Measurements from ENCODE around the gene SCN4A.
"Not testable (repeated sequence)": the region's sequence is repeated elsewhere in the genome, so short reads cannot be mapped to it uniquely, and the experiment has no call there.

The SCN4A gene
- 0 to 0.75 (median 0.17) reads per million in 9 experiments for total RNA-seq

GRCh38 chr17:63972796-63973195 lies at the start of gene SCN4A:
Gene SCN4A, minus strand, starts transcription at chr17:63972918. Its CDS starts 77 bp downstream, at chr17:63972841.
- Mint-ChIP-seq H3K27ac (no peak within 1 kb of the TSS), H3K36me3 (ENCODE audit: insufficient read depth) (no peaks in the 10 kb centered on the region), H3K4me1 (ENCODE audit: low read depth in 2 of 2) (peaks cover 16 to 20% of the 10 kb centered on the region in 2 donors), H3K9me3 (no peaks in the 10 kb centered on the region), H3K27me3 (peaks cover 6% of the 10 kb centered on the region in 2 donors), H3K4me3 (no peak within 1 kb of the TSS)
- no peak for ATAC-seq (replicated peaks)
- no peak for DNase-seq

- no peaks in the 10 kb centered on the region for H3K9me3 Mint-ChIP-seq
- peak within 1 kb of the TSS; percentile 98 to 99 for H3K27ac Mint-ChIP-seq
- ATAC-seq (replicated peaks), result peak; percentile 72
- no peaks in the 10 kb centered on the region for H3K27me3 Mint-ChIP-seq
- H3K4me3 Mint-ChIP-seq, result peak within 1 kb of the TSS; percentile 91 to 92
- peaks cover 51 to 69% of the 10 kb centered on the region in 2 donors for H3K4me1 Mint-ChIP-seq (ENCODE audit: low read depth in 2 of 2)
- peak; percentile 85 to 91 (median 89) for DNase-seq
- H3K36me3 Mint-ChIP-seq (ENCODE audit: insufficient read depth), result peaks cover 41% of the 10 kb centered on the region
Measured at GRCh38 chr17:64020056-64020766, 47.5 kb upstream of the SCN4A start, which contains the start of gene ICAM2. Gene ICAM2, minus strand, starts transcription at chr17:64020633. Its CDS starts 13,942 bp downstream, at chr17:64006691.

- Mint-ChIP-seq H3K36me3 (ENCODE audit: insufficient read depth) (peaks cover 40% of the 10 kb centered on the region), H3K4me1 (ENCODE audit: low read depth in 2 of 2) (peaks cover 49 to 68% of the 10 kb centered on the region in 2 donors), H3K27ac (peak overlapping the region; percentile 98 to 99), H3K4me3 (peak overlapping the region; percentile 91 to 92)
- peak; percentile 8 for ATAC-seq (replicated peaks)
- not testable (repeated sequence) for H3K9me3 Mint-ChIP-seq, H3K27me3 Mint-ChIP-seq
- peak in 1 of 3 experiments; percentile 20 for DNase-seq
Measured at GRCh38 chr17:64019551-64019961, 46.8 kb upstream of the SCN4A start.

GRCh38 chr17:64017381-64017980 lies 44.8 kb upstream of the SCN4A start:
- DNase-seq, result no peak
- Mint-ChIP-seq H3K9me3 (no peaks in the 10 kb centered on the region), H3K36me3 (ENCODE audit: insufficient read depth) (peaks cover 49% of the 10 kb centered on the region), H3K27ac (peak overlapping the region; percentile 98 to 100), H3K4me1 (ENCODE audit: low read depth in 2 of 2) (peaks cover 46 to 69% of the 10 kb centered on the region in 2 donors), H3K27me3 (no peaks in the 10 kb centered on the region), H3K4me3 (peak overlapping the region; percentile 91 to 92)
- no peak for ATAC-seq (replicated peaks)

GRCh38 chr17:64016974-64017373 lies 44.3 kb upstream of the SCN4A start:
- Mint-ChIP-seq H3K4me3 (peak overlapping the region; percentile 91 to 92), H3K27ac (peak overlapping the region; percentile 98 to 100), H3K36me3 (ENCODE audit: insufficient read depth) (peaks cover 52% of the 10 kb centered on the region), H3K27me3 (no peaks in the 10 kb centered on the region), H3K9me3 (no peaks in the 10 kb centered on the region), H3K4me1 (ENCODE audit: low read depth in 2 of 2) (peaks cover 45 to 64% of the 10 kb centered on the region in 2 donors)
- ATAC-seq (replicated peaks) (no peak), DNase-seq (no peak)

GRCh38 chr17:64016231-64016784 lies 43.6 kb upstream of the SCN4A start:
- DNase-seq, result no peak
- no peak for ATAC-seq (replicated peaks)
- Mint-ChIP-seq H3K9me3 (no peaks in the 10 kb centered on the region), H3K36me3 (ENCODE audit: insufficient read depth) (peaks cover 55% of the 10 kb centered on the region), H3K4me1 (ENCODE audit: low read depth in 2 of 2) (peaks cover 47 to 68% of the 10 kb centered on the region in 2 donors), H3K27me3 (no peaks in the 10 kb centered on the region), H3K4me3 (peak overlapping the region; percentile 91 to 92), H3K27ac (peak overlapping the region; percentile 98 to 100)

- Mint-ChIP-seq H3K27me3 (no peaks in the 10 kb centered on the region), H3K4me3 (peak overlapping the region; percentile 91 to 92), H3K36me3 (ENCODE audit: insufficient read depth) (peaks cover 49% of the 10 kb centered on the region), H3K27ac (peak overlapping the region; percentile 98 to 100), H3K9me3 (no peaks in the 10 kb centered on the region), H3K4me1 (ENCODE audit: low read depth in 2 of 2) (peaks cover 44 to 70% of the 10 kb centered on the region in 2 donors)
- no peak for DNase-seq
- ATAC-seq (replicated peaks), result no peak
Measured at GRCh38 chr17:64015447-64015846, 42.7 kb upstream of the SCN4A start.

- DNase-seq, result no peak
- Mint-ChIP-seq H3K36me3 (ENCODE audit: insufficient read depth) (peaks cover 49% of the 10 kb centered on the region), H3K4me1 (ENCODE audit: low read depth in 2 of 2) (peaks cover 48 to 61% of the 10 kb centered on the region in 2 donors), H3K4me3 (peak overlapping the region in 1 of 2 donors; percentile 52), H3K9me3 (no peaks in the 10 kb centered on the region), H3K27me3 (no peaks in the 10 kb centered on the region), H3K27ac (peak overlapping the region; percentile 82 to 100)
- ATAC-seq (replicated peaks), result no peak
Measured at GRCh38 chr17:64009571-64010402, 37.1 kb upstream of the SCN4A start.

- DNase-seq (no peak), ATAC-seq (replicated peaks) (no peak)
- Mint-ChIP-seq H3K36me3 (ENCODE audit: insufficient read depth) (peaks cover 48% of the 10 kb centered on the region), H3K4me1 (ENCODE audit: low read depth in 2 of 2) (peaks cover 43 to 52% of the 10 kb centered on the region in 2 donors), H3K4me3 (peak overlapping the region in 1 of 2 donors; percentile 7), H3K27ac (peak overlapping the region; percentile 82 to 100), H3K9me3 (no peaks in the 10 kb centered on the region), H3K27me3 (no peaks in the 10 kb centered on the region)
Measured at GRCh38 chr17:64008830-64009229, 36.1 kb upstream of the SCN4A start.

GRCh38 chr17:64008346-64008745 lies 35.6 kb upstream of the SCN4A start:
- Mint-ChIP-seq H3K9me3 (no peaks in the 10 kb centered on the region), H3K4me3 (no peak overlapping the region), H3K27ac (peak overlapping the region in 1 of 2 donors; percentile 89), H3K36me3 (ENCODE audit: insufficient read depth) (peaks cover 51% of the 10 kb centered on the region), H3K27me3 (no peaks in the 10 kb centered on the region), H3K4me1 (ENCODE audit: low read depth in 2 of 2) (peaks cover 41 to 48% of the 10 kb centered on the region in 2 donors)
- no peak for DNase-seq
- no peak for ATAC-seq (replicated peaks)

GRCh38 chr17:64007838-64008282 lies 35.1 kb upstream of the SCN4A start:
- peaks cover 46% of the 10 kb centered on the region for H3K36me3 Mint-ChIP-seq (ENCODE audit: insufficient read depth)
- H3K9me3 Mint-ChIP-seq, result no peaks in the 10 kb centered on the region
- no peak for DNase-seq
- H3K4me3 Mint-ChIP-seq, result peak overlapping the region in 1 of 2 donors; percentile 54
- no peaks in the 10 kb centered on the region for H3K27me3 Mint-ChIP-seq
- peak overlapping the region; percentile 72 to 89 for H3K27ac Mint-ChIP-seq
- ATAC-seq (replicated peaks), result no peak
- H3K4me1 Mint-ChIP-seq (ENCODE audit: low read depth in 2 of 2), result peaks cover 40 to 44% of the 10 kb centered on the region in 2 donors

- not testable (repeated sequence) for DNase-seq, H3K9me3 Mint-ChIP-seq
Measured at GRCh38 chr17:64007089-64007837, 34.5 kb upstream of the SCN4A start.

More at GRCh38 chr17:64007089-64007837, 34.5 kb upstream of the SCN4A start:
- H3K27ac Mint-ChIP-seq, result peak overlapping the region; percentile 72 to 89
- H3K4me3 Mint-ChIP-seq, result peak overlapping the region in 1 of 2 donors; percentile 54
- H3K36me3 Mint-ChIP-seq (ENCODE audit: insufficient read depth), result peaks cover 44% of the 10 kb centered on the region
- ATAC-seq (replicated peaks), result peak; percentile 24
- peaks cover 40 to 44% of the 10 kb centered on the region in 2 donors for H3K4me1 Mint-ChIP-seq (ENCODE audit: low read depth in 2 of 2)
- H3K27me3 Mint-ChIP-seq, result not testable (repeated sequence)
